Measurements from ENCODE around the gene SELENON. TPM values are rescaled to one million over a fixed set of nuclear protein-coding genes. Genes with fewer than 3 reads are reported as not detected.

Gene SELENON
- total and polyA plus RNA-seq, 2 of the 8 experiments (the other 6 are each of a cell fraction or from before 2014, with no cell fraction given): 43.0 to 77.6 TPM

- TF ChIP-seq CREB1 (IDR thresholded peaks at IDR 0.05) (no peak), CEBPB (IDR thresholded peaks at IDR 0.05; ENCODE audit: low read depth, low read length) (no peak), EZH2 (IDR thresholded peaks at IDR 0.05; ENCODE audit: low read depth, low read length, severe bottlenecking) (no peak), EGR1 (IDR thresholded peaks at IDR 0.05; ENCODE audit: borderline replicate concordance, low read depth, low read length) (no peak), ZNF274 (IDR thresholded peaks at IDR 0.05; ENCODE audit: borderline replicate concordance, extremely low read depth, low read length) (no peak), KDM5A (IDR thresholded peaks at IDR 0.05; ENCODE audit: low read length) (no peak), CHD2 (IDR thresholded peaks at IDR 0.05; ENCODE audit: low read length) (no peak), RFX5 (IDR thresholded peaks at IDR 0.05; ENCODE audit: borderline replicate concordance, low read depth, low read length) (no peak), SP1 (IDR thresholded peaks at IDR 0.05; ENCODE audit: low read depth, low read length) (0 out of 2 replicates have a peak, but pooled peaks have one; percentile 30), BCL11A (IDR thresholded peaks at IDR 0.05; ENCODE audit: low read depth in 2 of 2, low read length in 2 of 2) (no peak), SUZ12 (IDR thresholded peaks at IDR 0.05; ENCODE audit: low read length) (no peak), E2F6 (IDR thresholded peaks at IDR 0.05) (no peak), KDM4A (IDR thresholded peaks at IDR 0.05; ENCODE audit: low read depth, low read length, severe bottlenecking) (no peak), MAFK (IDR thresholded peaks at IDR 0.05; ENCODE audit: low read depth, low read length) (no peak), CBX5 (IDR thresholded peaks at IDR 0.05; ENCODE audit: low read depth, low read length) (no peak), JUN (IDR thresholded peaks at IDR 0.05; ENCODE audit: low read depth, low read length) (no peak), JUND (IDR thresholded peaks at IDR 0.05; ENCODE audit: low read length) (no peak), ATF3 (IDR thresholded peaks at IDR 0.05; ENCODE audit: insufficient read depth, low read depth, low read length) (no peak), SIRT6 (IDR thresholded peaks at IDR 0.05; ENCODE audit: low read length) (no peak), TAF7 (optimal IDR thresholded peaks at IDR 0.05; ENCODE audit: borderline replicate concordance, low read depth, low read length) (no peak), GABPA (IDR thresholded peaks at IDR 0.05; ENCODE audit: borderline replicate concordance, insufficient read depth, low read length) (peak; percentile 37; the same call in 1 of the 2 replicates), RXRA (IDR thresholded peaks at IDR 0.05; ENCODE audit: insufficient read depth, low read depth, low read length) (no peak), MAX (IDR thresholded peaks at IDR 0.05) (peak; percentile 6; the same call in 1 of the 2 replicates)
These were observed at the start of gene SELENON (continued) for GRCh38 chr1:25799935-25800702.

All from H1 (cell line).